Activated naive CD8-positive, alpha-beta T cell treated with anti-CD3 and anti-CD28 coated beads for 36 hours (primary cell): Measurements from ENCODE around the gene ABLIM2. TPM values are rescaled to one million over a fixed set of nuclear protein-coding genes. Genes with fewer than 3 reads are reported as not detected.
"Not testable (repeated sequence)": the region's sequence is repeated elsewhere in the genome, so short reads cannot be mapped to it uniquely, and the experiment has no call there.

ENCODE experiments used
- DNase-seq: peaks from one replicate; pipeline ENCODE4 v3.0.0; 2021
- H3K27ac Mint-ChIP-seq: one replicate; pipeline ENCODE4 v1.8.0; 2022; ENCODE audit warnings: mild to moderate bottlenecking, moderate library complexity, mixed read lengths
- H3K27me3 Mint-ChIP-seq: one replicate; pipeline ENCODE4 v1.8.0; 2022; ENCODE audit warnings: mild to moderate bottlenecking, mixed read lengths
- H3K36me3 Mint-ChIP-seq: one replicate; pipeline ENCODE4 v1.8.0; 2021; ENCODE audit warnings: mild to moderate bottlenecking, mixed read lengths
- H3K4me1 Mint-ChIP-seq: one replicate; pipeline ENCODE4 v1.8.0; 2021; ENCODE audit warnings: mixed read lengths
- H3K4me3 Mint-ChIP-seq: one replicate; pipeline ENCODE4 v1.8.0; 2022; ENCODE audit warnings: mild to moderate bottlenecking, moderate library complexity, mixed read lengths
- H3K9me3 Mint-ChIP-seq: one replicate; pipeline ENCODE4 v1.8.0; 2022; ENCODE audit warnings: mixed read lengths
- total RNA-seq, 2 experiments: library from RNA; stranded (reverse); gene quantifications; one replicate each; pipeline ENCODE4 v1.2.3, GENCODE V29; 2021

ABLIM2 gene
- total RNA-seq, 2 experiments from 2014 or later = 0.41 to 0.62 TPM

DNA sequence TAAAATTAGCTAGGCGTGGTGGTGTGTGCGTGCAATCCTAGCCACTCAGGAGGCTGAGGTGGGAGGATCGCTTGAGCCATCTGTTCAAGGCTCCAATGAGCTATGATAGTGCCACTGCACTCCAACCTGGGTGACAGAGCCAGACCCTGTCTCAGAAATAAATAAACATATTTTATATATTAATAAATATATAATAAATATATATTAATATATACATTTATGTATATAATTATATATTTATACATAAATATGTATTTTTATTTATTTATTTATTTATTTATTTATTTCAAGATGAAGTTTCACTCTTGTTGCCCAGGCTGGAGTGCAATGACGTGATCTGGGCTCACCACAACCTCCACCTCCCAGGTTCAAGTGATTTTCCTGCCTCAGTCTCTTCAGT lies 214.9 kb downstream of the ABLIM2 start:
- DNase-seq, H3K27me3 Mint-ChIP-seq: not testable (repeated sequence)

DNA sequence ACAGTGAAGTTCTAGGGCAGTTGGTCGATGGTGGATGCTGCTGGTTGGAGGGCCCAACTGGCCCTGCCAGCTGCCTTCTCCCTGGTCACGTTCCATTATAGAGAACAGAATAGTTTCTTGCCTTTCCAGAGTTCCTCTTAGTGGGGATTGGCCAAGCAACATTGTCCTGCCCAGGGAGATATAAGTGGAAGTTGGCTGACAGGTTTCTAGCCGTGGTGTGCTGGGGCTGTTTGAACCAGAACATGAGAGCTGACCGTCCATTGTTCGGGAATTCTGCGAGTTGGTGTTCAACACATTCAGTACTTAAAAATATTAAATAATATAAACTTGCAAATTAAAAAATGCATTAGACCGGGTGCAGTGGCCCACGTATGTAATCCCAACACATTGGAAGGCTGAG lies 215.4 kb downstream of the ABLIM2 start:
- no peaks in the 10 kb centered on the region for H3K9me3 Mint-ChIP-seq
- H3K36me3 Mint-ChIP-seq = no peaks in the 10 kb centered on the region
- DNase-seq = no peak

More for the DNA sequence above, 214.9 kb downstream of the ABLIM2 start:
- H3K36me3 Mint-ChIP-seq, H3K4me1 Mint-ChIP-seq, H3K4me3 Mint-ChIP-seq, H3K27ac Mint-ChIP-seq, H3K9me3 Mint-ChIP-seq: not testable (repeated sequence)

DNA sequence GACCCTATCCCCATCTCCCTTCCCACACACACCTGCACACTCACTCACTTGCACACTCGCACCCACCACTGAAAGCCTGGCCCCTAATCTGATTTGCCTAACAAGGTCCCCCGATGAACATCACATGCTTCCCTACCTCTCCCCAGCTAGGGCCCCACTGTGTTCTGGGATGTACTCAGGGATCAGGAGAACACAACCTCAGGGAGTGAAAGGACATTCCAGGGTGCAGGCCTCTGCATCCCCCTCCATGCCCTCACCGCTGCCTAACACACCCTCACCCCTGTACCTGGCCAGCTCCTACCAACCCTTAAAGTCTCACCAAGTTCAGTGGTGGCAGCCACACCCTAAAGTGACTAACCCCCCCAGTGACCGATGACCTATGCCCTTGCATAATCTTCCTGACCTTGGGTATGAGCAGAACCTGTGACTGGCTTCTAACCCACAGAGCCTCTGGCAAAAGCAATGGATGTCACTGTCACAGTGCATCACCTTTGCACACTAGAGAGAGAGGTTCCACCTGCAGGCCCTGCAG lies 216.6 kb downstream of the ABLIM2 start:
- Mint-ChIP-seq H3K36me3 (peaks cover 2% of the 10 kb centered on the region), H3K27me3 (peaks cover 15% of the 10 kb centered on the region), H3K9me3 (no peaks in the 10 kb centered on the region), H3K27ac (no peak overlapping the region), H3K4me3 (no peak overlapping the region), H3K4me1 (peaks cover 14% of the 10 kb centered on the region)
- no peak for DNase-seq

More for the DNA sequence above, 215.4 kb downstream of the ABLIM2 start:
- Mint-ChIP-seq H3K4me1 (peaks cover 7% of the 10 kb centered on the region), H3K27me3 (peaks cover 6% of the 10 kb centered on the region), H3K4me3 (no peak overlapping the region), H3K27ac (no peak overlapping the region)

DNA sequence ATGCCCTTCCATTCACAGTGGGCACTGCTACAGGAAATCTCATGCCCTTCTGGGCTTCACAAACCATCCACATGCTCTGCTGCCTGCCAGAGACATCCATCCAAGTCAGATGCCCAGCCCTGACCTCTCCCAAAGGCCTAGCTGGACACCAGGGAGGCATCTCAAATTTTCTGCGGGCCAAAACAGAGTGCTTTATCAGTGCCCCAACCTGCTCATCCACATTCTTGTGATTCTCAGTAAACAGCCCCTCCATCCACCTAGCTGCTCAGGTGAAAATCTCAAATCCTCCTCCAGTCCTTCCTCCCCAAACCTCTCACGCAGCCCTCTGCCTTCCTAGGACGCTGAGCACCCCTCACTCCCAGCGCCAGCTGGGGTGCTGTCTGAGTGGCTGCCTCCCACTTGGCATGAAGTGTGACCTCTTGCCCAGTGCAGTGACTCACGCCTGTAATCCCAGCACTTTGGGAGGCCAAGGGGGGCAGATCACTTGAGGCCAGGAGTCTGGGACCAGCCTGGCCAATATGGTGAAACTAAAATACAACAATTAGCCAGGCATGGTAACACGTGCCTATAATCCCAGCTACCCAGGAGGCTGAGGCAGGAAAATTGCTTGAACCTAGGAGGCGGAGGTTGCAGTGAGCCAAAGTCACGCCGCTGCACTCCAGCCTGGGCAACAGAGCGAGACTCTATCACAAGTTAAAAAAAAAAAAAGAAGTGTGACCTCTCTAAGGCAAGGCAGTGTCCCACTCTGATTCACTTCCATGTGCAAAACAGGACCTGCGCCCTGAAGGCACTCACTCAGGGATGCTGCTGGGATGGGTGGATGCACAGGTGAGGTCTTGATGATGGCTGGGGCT lies 217.3 kb downstream of the ABLIM2 start:
- Mint-ChIP-seq H3K4me3 (peak overlapping the region; percentile 18), H3K27me3 (peaks cover 15% of the 10 kb centered on the region), H3K36me3 (peaks cover 2% of the 10 kb centered on the region), H3K27ac (no peak overlapping the region), H3K9me3 (no peaks in the 10 kb centered on the region), H3K4me1 (peaks cover 19% of the 10 kb centered on the region)
- DNase-seq = no peak

DNA sequence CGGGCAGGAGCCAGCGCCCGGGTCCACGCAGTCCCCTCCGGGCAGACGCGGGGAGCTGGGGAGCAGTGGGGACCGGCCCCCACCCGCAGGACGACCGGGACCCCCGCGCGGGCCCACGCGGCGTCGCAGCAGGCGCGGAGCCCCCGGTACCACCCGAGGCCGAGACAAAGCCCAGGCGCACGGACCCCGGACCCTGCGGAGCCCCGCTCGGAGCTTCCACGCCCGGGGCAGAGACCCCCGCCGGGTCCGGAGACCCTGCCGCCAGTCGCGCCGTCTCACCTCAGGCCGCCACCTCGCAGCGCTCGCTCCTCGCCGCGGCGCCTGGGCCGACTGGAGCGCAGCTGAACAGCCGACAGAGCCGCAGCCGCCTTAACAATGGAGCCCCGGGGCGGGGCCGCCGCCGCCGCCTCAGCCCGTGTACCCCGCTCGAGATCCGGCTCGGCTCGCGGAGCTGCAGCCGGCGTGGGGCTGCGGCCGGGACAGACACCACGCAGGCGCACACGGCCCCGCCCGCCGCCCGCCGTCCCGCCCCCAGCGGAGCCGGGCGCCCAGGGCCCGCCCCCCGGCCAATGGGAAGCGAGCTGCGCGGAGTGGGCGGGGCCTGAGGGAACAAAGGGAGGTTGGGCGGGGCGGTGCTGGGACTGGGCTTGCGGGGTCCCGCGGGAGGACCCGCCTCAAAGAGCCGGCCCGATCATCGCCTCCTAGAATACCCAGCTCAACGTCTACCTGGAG lies 219.1 kb downstream of the ABLIM2 start, which contains the start of gene AFAP1:
AFAP1 (minus strand) TSS at position 485 of the 732 bp plus-strand sequence. CDS start 67,783 bp downstream, outside the sequence.
- peaks cover 2% of the 10 kb centered on the region for H3K36me3 Mint-ChIP-seq
- H3K27ac Mint-ChIP-seq = no peak within 1 kb of the TSS
- peaks cover 15% of the 10 kb centered on the region for H3K27me3 Mint-ChIP-seq

DNA sequence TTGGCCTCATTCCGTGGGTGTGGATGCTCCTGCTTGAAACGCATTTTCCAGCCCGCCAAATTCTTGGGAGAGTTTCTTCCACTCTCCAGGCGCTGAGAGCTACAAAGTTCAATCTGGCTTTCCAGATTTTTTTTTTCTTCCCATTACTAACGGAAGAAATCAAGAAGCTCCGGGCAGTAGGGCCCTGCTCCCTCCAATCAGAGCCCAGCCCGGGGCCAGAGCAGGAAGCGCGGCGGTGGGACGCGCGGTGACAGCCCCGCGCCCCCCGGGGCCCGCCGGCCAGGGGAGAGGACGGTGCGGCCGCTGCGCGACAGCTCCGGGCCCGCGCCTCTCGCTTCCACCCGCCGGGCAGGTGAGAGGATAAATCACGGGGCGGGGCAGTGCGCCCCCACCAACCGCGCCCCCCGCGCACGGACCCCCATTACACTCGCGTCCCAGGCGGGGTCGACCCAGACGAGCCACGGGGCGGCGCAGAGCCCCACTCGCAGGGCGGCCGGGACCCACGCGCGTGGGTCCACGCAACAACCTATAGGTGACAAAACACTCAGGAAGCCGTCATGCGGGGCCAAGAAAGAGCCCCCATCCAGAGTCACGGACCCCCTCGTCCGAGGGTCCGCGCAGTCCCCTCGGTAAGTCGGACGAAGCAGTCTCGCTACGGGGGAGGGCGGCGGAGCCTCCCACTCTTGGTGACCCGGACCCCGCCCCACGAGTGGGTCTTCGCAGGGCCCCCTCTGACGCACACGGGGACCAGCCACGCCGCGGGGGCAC lies 219.8 kb downstream of the ABLIM2 start:
- no peaks in the 10 kb centered on the region for H3K9me3 Mint-ChIP-seq
- peak overlapping the region; percentile 70 for H3K27ac Mint-ChIP-seq
- no peak for DNase-seq
- peaks cover 33% of the 10 kb centered on the region for H3K4me1 Mint-ChIP-seq
- H3K36me3 Mint-ChIP-seq = peaks cover 6% of the 10 kb centered on the region
- H3K27me3 Mint-ChIP-seq = peaks cover 15% of the 10 kb centered on the region
- peak overlapping the region; percentile 83 for H3K4me3 Mint-ChIP-seq

More for the DNA sequence above, 219.1 kb downstream of the ABLIM2 start, which contains the start of gene AFAP1:
- DNase-seq = peak; percentile 91
- Mint-ChIP-seq H3K4me1 (peaks cover 26% of the 10 kb centered on the region), H3K9me3 (no peaks in the 10 kb centered on the region), H3K4me3 (peak within 1 kb of the TSS; percentile 52)

DNA sequence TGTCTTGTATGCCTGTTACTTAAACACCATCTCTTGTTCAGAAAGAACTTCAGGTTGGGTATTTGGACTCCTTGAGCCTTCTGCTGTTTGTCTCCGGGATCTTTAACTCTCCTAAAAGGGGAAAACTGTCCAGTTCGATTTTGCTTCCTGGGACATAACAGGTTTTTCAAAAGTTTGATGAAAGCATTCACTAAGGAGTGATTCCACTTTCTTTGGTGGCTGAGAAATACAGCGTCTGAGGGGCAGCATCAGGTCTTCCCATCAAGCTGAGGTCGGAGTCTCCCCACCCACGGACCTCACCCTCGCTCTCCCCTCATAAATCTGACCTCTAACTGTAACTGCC lies 220.4 kb downstream of the ABLIM2 start:
- peak overlapping the region; percentile 70 for H3K27ac Mint-ChIP-seq
- peak overlapping the region; percentile 83 for H3K4me3 Mint-ChIP-seq
- H3K36me3 Mint-ChIP-seq = peaks cover 6% of the 10 kb centered on the region
- DNase-seq = no peak
- H3K9me3 Mint-ChIP-seq = no peaks in the 10 kb centered on the region
- peaks cover 15% of the 10 kb centered on the region for H3K27me3 Mint-ChIP-seq
- H3K4me1 Mint-ChIP-seq = peaks cover 35% of the 10 kb centered on the region

DNA sequence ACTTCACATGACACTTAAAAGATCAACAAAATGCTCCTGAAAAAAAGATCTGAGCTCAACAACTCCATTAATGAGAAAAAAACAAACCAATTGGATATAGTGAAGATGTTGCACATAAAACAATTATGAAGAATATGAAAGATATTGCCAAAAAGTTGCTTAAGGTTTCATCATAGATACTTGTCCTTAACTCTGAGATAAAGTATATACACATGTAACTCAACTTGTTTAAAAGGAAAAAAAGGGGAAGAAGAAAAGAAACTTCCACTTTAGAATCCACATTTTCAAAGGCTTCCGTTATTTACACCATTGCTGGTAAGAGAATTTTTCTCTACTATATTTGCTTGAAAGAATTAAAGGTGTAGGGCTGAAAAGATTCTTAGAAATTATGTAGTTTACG lies 221.6 kb downstream of the ABLIM2 start:
- H3K36me3 Mint-ChIP-seq = peaks cover 6% of the 10 kb centered on the region
- H3K4me3 Mint-ChIP-seq = no peak overlapping the region
- peaks cover 35% of the 10 kb centered on the region for H3K4me1 Mint-ChIP-seq
- DNase-seq = no peak
- H3K27ac Mint-ChIP-seq = no peak overlapping the region
- peaks cover 13% of the 10 kb centered on the region for H3K27me3 Mint-ChIP-seq
- no peaks in the 10 kb centered on the region for H3K9me3 Mint-ChIP-seq

DNA sequence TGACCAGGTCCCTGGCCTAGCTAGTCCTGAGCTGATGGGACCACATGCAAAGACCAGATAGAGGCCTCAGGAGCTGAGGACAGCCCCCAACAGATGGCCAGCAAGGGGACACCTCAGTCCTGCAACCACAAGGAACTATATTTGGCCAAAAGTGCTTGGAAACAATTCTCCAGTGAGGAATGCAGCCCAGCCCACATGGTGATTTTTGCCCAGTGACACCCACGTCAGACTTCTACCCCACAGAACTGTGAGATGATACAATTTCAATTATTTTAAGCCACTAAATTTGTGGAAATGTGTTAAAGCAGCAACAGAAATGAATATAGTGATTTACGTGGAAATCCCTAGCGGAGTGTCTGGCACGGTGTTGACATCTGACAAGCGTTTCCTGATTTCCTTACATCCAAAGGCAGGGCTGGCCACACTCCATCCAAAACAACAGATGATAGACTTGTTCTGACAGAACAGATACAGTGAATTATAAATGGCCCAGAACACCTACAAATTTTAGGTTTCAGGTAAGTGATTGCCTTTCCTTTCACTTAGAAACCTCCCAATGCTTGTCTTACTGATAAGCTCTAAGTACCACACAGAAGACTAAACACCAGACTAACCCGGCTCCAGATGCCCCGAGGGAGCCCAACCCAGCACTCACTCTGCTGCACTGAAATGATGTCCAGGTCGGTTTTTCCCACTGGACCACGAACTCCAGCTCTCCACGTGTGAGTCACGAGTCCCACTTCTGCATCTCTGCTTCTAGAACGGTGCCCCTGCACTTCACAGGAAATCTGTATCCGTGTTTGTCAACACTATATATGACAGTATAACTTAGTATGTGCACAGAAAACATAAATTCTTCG lies 224.7 kb downstream of the ABLIM2 start:
- Mint-ChIP-seq H3K9me3 (no peaks in the 10 kb centered on the region), H3K4me1 (peaks cover 38% of the 10 kb centered on the region)

DNA sequence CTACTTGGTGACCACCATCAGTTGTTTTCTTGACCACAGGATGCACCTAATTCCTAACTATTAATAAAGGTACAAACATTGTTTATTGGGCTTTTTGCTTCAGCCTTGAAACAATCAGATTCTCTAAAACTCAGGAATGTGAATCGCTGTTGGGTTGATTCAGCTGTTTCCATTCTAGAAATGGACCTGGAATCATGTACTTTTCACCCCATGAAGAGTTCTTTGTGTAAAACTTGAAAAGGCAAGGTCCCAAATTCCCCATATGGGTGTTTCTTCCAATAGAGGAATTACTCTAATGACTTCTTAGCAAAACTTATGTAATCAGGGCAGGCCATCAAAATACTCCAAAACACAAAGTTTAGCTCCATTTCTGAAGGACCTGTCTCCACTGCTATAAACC lies 226.3 kb downstream of the ABLIM2 start:
- Mint-ChIP-seq H3K27me3 (no peaks in the 10 kb centered on the region), H3K4me1 (peaks cover 25% of the 10 kb centered on the region), H3K27ac (no peak overlapping the region)

More for the DNA sequence above, 224.7 kb downstream of the ABLIM2 start:
- H3K4me3 Mint-ChIP-seq = no peak overlapping the region
- peaks cover 12% of the 10 kb centered on the region for H3K27me3 Mint-ChIP-seq
- no peak for DNase-seq
- H3K27ac Mint-ChIP-seq = no peak overlapping the region
- H3K36me3 Mint-ChIP-seq = peaks cover 6% of the 10 kb centered on the region

DNA sequence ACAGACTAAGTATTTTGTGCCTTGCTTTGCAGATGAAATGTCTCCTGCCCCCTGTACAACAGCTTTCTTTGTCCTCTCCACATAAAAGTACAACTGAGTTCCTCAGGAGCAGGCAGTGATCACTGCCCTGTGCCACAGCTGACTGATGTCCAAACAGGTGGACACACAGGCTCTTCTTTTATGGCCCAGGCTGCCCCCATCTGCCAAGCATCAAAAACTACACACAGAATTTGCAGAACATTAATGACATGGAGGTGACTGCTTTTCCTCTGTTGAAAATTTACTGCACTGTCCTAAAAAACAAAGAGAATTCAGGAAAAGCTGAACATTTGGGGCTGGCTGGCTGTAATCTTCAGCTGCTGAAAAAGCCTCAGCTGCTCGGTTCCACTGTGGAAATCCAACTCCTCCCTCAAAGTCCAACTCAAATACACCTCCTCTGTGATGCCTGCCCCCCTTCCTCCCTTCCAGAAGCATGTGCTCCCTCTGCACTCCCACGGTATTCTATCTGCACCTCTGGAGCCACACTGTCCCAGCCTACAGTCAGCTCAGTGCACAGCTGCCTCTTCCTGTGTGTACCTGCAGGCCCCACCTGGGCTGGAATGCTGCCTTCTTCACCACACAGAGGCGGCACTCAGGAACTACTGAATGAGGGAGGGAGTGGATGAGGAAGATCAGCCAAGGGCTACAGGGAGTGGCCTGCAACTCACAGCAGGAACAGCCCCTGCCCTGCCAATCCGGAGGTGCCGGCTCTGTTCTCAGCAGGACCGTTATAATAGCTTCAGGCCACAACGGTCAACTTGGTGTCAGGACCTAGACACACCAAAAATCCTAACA lies 229.3 kb downstream of the ABLIM2 start:
- H3K9me3 Mint-ChIP-seq = no peaks in the 10 kb centered on the region

More for the DNA sequence above, 226.3 kb downstream of the ABLIM2 start:
- no peak for DNase-seq
- Mint-ChIP-seq H3K9me3 (no peaks in the 10 kb centered on the region), H3K4me3 (no peak overlapping the region), H3K36me3 (peaks cover 6% of the 10 kb centered on the region)

DNA sequence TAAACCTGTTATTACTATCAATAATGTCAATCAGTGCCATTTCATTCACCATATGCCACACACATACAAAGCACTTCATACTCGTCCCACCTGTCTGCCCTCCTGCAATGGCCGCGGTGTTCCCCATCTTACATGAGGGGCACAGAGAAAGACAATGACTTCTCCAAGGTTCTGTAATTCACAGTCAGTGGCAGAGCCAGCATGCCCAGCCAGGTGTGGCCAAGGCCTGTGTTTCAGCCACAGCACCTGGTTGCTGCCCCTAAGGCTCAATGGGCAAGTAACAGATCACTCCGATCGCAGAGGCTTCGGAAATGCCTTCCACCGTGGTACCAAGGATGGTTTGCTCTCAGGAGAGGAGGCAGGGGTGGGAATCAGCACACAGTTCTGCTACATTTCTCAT lies 229.9 kb downstream of the ABLIM2 start:
- Mint-ChIP-seq H3K4me1 (peaks cover 4% of the 10 kb centered on the region), H3K27ac (no peak overlapping the region), H3K4me3 (no peak overlapping the region), H3K36me3 (peaks cover 7% of the 10 kb centered on the region), H3K9me3 (no peaks in the 10 kb centered on the region), H3K27me3 (no peaks in the 10 kb centered on the region)
- DNase-seq = no peak

More for the DNA sequence above, 229.3 kb downstream of the ABLIM2 start:
- no peak overlapping the region for H3K27ac Mint-ChIP-seq
- no peak for DNase-seq
- no peaks in the 10 kb centered on the region for H3K27me3 Mint-ChIP-seq
- peaks cover 10% of the 10 kb centered on the region for H3K4me1 Mint-ChIP-seq
- H3K36me3 Mint-ChIP-seq = peaks cover 10% of the 10 kb centered on the region
- no peak overlapping the region for H3K4me3 Mint-ChIP-seq

DNA sequence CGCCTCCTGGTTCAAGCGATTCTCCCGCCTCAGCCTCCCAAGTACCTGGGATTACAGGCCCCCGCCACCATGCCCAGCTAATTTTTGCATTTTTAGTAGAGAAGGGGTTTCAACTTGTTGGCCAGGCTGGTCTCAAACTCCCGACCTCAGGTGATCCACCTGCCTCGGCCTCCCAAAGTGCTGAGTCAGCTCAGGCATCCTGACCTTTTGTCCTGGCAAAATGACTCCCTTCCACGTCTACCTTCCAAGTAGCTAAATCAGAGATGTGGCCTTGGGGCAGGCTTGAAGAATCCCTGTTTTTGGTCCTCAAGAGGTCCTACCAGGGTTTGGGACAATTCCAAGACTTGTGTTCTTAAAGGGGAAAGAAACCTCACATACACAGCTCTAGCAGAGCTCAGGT lies 231.8 kb downstream of the ABLIM2 start:
- Mint-ChIP-seq H3K36me3 (peaks cover 7% of the 10 kb centered on the region), H3K9me3 (no peaks in the 10 kb centered on the region), H3K4me3 (no peak overlapping the region), H3K27ac (no peak overlapping the region), H3K4me1 (peaks cover 3% of the 10 kb centered on the region), H3K27me3 (no peaks in the 10 kb centered on the region)
- no peak for DNase-seq
